Right lobe of liver (tissue), 4 donors: ENCODE measurements around the gene COL18A1.

Experiments
- CTCF ChIP-seq, 4 donors: fragments of 200-600 bp in 3 of 4; fragments of 450-650 bp in 1 of 4; IDR thresholded peaks; one replicate each; pipeline versions ENCODE4 v1.5.1 to v1.8.0; 2016 to 2022; ENCODE audit warnings: antibody characterized with exemption in 4 of 4, mild to moderate bottlenecking in 2 of 4
- POLR2A ChIP-seq: fragments of 450-650 bp; IDR thresholded peaks from one replicate; pipeline ENCODE4 v1.6.1; 2017; ENCODE audit warnings: antibody characterized with exemption, mild to moderate bottlenecking
- donor health status: DM: no; HTN: no; CAD: no.
- donor health status: DM: no; HTN: no; CAD: no.
- donor health status: DM: no; HTN: yes; CAD: no.

- TF ChIP-seq CTCF (IDR thresholded peaks at IDR 0.05) (no peak), POLR2A (no peak)
Observed at GRCh38 chr21:45518742-45519141, 113.8 kb downstream of the COL18A1 start.
